ENCODE results near the gene EEF1B2. TPM values are rescaled to one million over a fixed set of nuclear protein-coding genes. Genes with fewer than 3 reads are reported as not detected.
"Not testable (repeated sequence)": the region's sequence is repeated elsewhere in the genome, so short reads cannot be mapped to it uniquely, and the experiment has no call there.

EEF1B2 gene
- total RNA-seq, 3 donors from 2014 or later (not counting 1 experiment from before 2014, with no cell fraction given), result 354 to 404 (median 364) TPM

GRCh38 chr2:206149330-206149729 is 10.4 kb upstream of the EEF1B2 start:
- H3K27ac Mint-ChIP-seq, result no peak overlapping the region
- intact Hi-C loops (cut with micrococcal nuclease), result no loop called here
- H3K9me3 ChIP-seq (ENCODE audit: control insufficient read depth, insufficient read depth, low read length), result no peaks in the 10 kb centered on the region
- ATAC-seq, result no peak
- no peak for DNase-seq
- H3K36me3 ChIP-seq (ENCODE audit: control insufficient read depth, insufficient read depth, low read length), result peaks cover 71% of the 10 kb centered on the region
- no peak for TF ChIP-seq CTCF (IDR thresholded peaks at IDR 0.05)
- no peak overlapping the region for H3K4me3 Mint-ChIP-seq
- no peaks in the 10 kb centered on the region for H3K27me3 ChIP-seq (ENCODE audit: control insufficient read depth, insufficient read depth, low read length)
- H3K4me3 ChIP-seq (ENCODE audit: low read length), result no peak overlapping the region
- H3K4me1 ChIP-seq (ENCODE audit: control insufficient read depth, insufficient read depth, low read length), result no peaks in the 10 kb centered on the region
- peaks cover 37% of the 10 kb centered on the region for H3K36me3 Mint-ChIP-seq
- peaks cover 14% of the 10 kb centered on the region in 2 donors for H3K4me1 Mint-ChIP-seq
- WGBS (ENCODE audit: insufficient coverage), result 86% methylated on average over 1 of the region's 1 CpG
- no peaks in the 10 kb centered on the region for H3K27me3 Mint-ChIP-seq (ENCODE audit: low read depth in 2 of 2)
- no peak overlapping the region for H3K27ac ChIP-seq (ENCODE audit: low read length)
- H3K9me3 Mint-ChIP-seq, result no peaks in the 10 kb centered on the region

DNA sequence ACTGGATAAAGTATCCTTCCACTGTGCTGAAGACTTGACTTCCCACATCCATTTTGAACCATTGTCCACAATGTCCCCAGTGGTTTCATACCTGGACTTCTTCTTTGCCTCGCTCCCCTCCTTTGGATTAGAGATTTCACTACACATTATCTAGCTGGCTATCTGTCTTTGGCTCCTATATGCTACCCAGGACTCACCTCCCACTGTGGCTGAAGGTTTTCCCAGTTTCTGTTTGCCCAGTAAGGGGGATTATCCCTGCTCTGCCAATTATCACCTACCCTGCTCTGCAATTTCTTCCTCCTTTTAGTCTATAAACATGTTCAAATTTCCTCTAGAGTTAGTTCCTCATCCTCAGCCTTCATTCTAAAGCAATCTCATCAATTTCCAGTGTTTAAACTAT is 9.5 kb upstream of the EEF1B2 start:
- intact Hi-C loops (cut with micrococcal nuclease), result no loop called here
- WGBS (ENCODE audit: insufficient coverage), result 94% methylated on average over 1 of the region's 1 CpG
- no peaks in the 10 kb centered on the region for H3K9me3 Mint-ChIP-seq
- H3K4me1 ChIP-seq (ENCODE audit: control insufficient read depth, insufficient read depth, low read length), result no peaks in the 10 kb centered on the region
- no peak overlapping the region for H3K4me3 Mint-ChIP-seq
- ATAC-seq (no peak), DNase-seq (no peak)
- no peak overlapping the region for H3K27ac Mint-ChIP-seq
- TF ChIP-seq CTCF (IDR thresholded peaks at IDR 0.05), result no peak
- peaks cover 64% of the 10 kb centered on the region for H3K36me3 ChIP-seq (ENCODE audit: control insufficient read depth, insufficient read depth, low read length)
- no peak overlapping the region for H3K27ac ChIP-seq (ENCODE audit: low read length)
- no peaks in the 10 kb centered on the region for H3K27me3 ChIP-seq (ENCODE audit: control insufficient read depth, insufficient read depth, low read length)
- peaks cover 14 to 15% of the 10 kb centered on the region in 2 donors for H3K4me1 Mint-ChIP-seq
- H3K27me3 Mint-ChIP-seq (ENCODE audit: low read depth in 2 of 2), result no peaks in the 10 kb centered on the region
- no peaks in the 10 kb centered on the region for H3K9me3 ChIP-seq (ENCODE audit: control insufficient read depth, insufficient read depth, low read length)
- peaks cover 37% of the 10 kb centered on the region for H3K36me3 Mint-ChIP-seq
- H3K4me3 ChIP-seq (ENCODE audit: low read length), result no peak overlapping the region

DNA sequence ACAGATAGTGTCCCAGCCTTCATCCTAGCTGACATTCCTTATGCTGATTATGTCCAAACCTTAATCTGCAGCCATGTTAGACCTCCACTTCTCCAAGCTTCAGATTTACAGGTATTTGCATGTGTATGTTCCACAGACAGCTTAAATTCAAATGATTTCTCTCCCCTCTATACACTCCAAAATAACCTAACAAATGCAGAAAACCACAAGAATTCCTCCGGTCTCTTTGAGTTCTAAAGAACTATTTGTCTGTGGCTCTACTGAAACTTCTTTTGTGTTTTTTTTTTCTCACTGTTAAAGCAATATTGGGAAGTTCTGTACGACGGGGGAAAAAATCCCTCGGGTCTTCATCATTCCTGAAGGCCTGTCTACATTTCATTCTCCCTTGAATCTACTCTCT is 9.1 kb upstream of the EEF1B2 start:
- no peak overlapping the region for H3K4me3 Mint-ChIP-seq
- Histone ChIP-seq H3K4me3 (ENCODE audit: low read length) (no peak overlapping the region), H3K9me3 (ENCODE audit: control insufficient read depth, insufficient read depth, low read length) (no peaks in the 10 kb centered on the region), H3K27ac (ENCODE audit: low read length) (no peak overlapping the region), H3K36me3 (ENCODE audit: control insufficient read depth, insufficient read depth, low read length) (peaks cover 59% of the 10 kb centered on the region), H3K27me3 (ENCODE audit: control insufficient read depth, insufficient read depth, low read length) (no peaks in the 10 kb centered on the region), H3K4me1 (ENCODE audit: control insufficient read depth, insufficient read depth, low read length) (no peaks in the 10 kb centered on the region)
- H3K4me1 Mint-ChIP-seq, result peaks cover 14 to 15% of the 10 kb centered on the region in 2 donors
- DNase-seq (no peak), ATAC-seq (no peak)
- WGBS (ENCODE audit: insufficient coverage), result 96% methylated on average over 4 of the region's 4 CpGs
- TF ChIP-seq CTCF (IDR thresholded peaks at IDR 0.05), result no peak
- no peaks in the 10 kb centered on the region for H3K9me3 Mint-ChIP-seq
- intact Hi-C loops (cut with micrococcal nuclease), result no loop called here
- H3K27me3 Mint-ChIP-seq (ENCODE audit: low read depth in 2 of 2), result no peaks in the 10 kb centered on the region
- H3K27ac Mint-ChIP-seq, result no peak overlapping the region
- H3K36me3 Mint-ChIP-seq, result peaks cover 37% of the 10 kb centered on the region

DNA sequence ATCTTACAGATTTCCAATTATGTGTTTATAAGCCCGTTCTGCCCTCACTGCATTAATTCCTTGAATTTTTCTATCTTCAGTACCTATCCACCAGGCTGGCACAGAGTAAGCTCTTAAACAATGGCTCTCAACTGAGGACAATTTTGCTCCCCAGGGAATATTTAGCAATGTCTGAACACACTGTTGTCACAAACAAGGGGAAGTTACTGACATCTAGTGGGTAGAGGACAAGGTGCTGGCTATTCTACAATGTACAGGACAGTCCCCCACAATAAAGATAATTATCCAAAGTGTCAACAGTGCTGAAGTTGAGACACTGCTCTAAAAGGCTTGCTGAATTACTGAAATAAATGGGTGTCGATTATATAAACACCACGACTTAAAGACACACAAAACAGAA is 5.5 kb upstream of the EEF1B2 start:
- Histone ChIP-seq H3K4me1 (ENCODE audit: control insufficient read depth, insufficient read depth, low read length) (peaks cover 9% of the 10 kb centered on the region), H3K4me3 (ENCODE audit: low read length) (no peak overlapping the region), H3K27ac (ENCODE audit: low read length) (no peak overlapping the region), H3K36me3 (ENCODE audit: control insufficient read depth, insufficient read depth, low read length) (peaks cover 27% of the 10 kb centered on the region), H3K27me3 (ENCODE audit: control insufficient read depth, insufficient read depth, low read length) (no peaks in the 10 kb centered on the region), H3K9me3 (ENCODE audit: control insufficient read depth, insufficient read depth, low read length) (no peaks in the 10 kb centered on the region)
- ATAC-seq (no peak), DNase-seq (no peak)
- intact Hi-C loops (cut with micrococcal nuclease), result no loop called here
- peaks cover 32 to 40% of the 10 kb centered on the region in 2 donors for H3K4me1 Mint-ChIP-seq
- H3K27me3 Mint-ChIP-seq (ENCODE audit: low read depth in 2 of 2), result no peaks in the 10 kb centered on the region
- TF ChIP-seq CTCF (IDR thresholded peaks at IDR 0.05), result no peak
- H3K27ac Mint-ChIP-seq, result peak overlapping the region in 1 of 2 donors; percentile 24
- no peak overlapping the region for H3K4me3 Mint-ChIP-seq
- peaks cover 18% of the 10 kb centered on the region for H3K36me3 Mint-ChIP-seq
- 92% methylated on average over 1 of the region's 3 CpGs for WGBS (ENCODE audit: insufficient coverage)
- H3K9me3 Mint-ChIP-seq, result no peaks in the 10 kb centered on the region

GRCh38 chr2:206157014-206157413 is 2.7 kb upstream of the EEF1B2 start:
- not testable (repeated sequence) for H3K36me3 Mint-ChIP-seq

More at GRCh38 chr2:206157014-206157413, 2.7 kb upstream of the EEF1B2 start:
- H3K9me3 Mint-ChIP-seq; H3K27ac Mint-ChIP-seq; H3K4me3 Mint-ChIP-seq; H3K4me3 ChIP-seq (ENCODE audit: low read length); H3K9me3 ChIP-seq (ENCODE audit: control insufficient read depth, insufficient read depth, low read length); H3K27me3 Mint-ChIP-seq (ENCODE audit: low read depth in 2 of 2); H3K27ac ChIP-seq (ENCODE audit: low read length); ATAC-seq; DNase-seq; H3K27me3 ChIP-seq (ENCODE audit: control insufficient read depth, insufficient read depth, low read length); intact Hi-C loops (cut with micrococcal nuclease): not testable (repeated sequence)
- peaks cover 18% of the 10 kb centered on the region for H3K4me1 ChIP-seq (ENCODE audit: control insufficient read depth, insufficient read depth, low read length)
- WGBS (ENCODE audit: insufficient coverage), result 96% methylated on average over 11 of the region's 11 CpGs
- peaks cover 16% of the 10 kb centered on the region for H3K36me3 ChIP-seq (ENCODE audit: control insufficient read depth, insufficient read depth, low read length)
- H3K4me1 Mint-ChIP-seq, result peaks cover 44 to 47% of the 10 kb centered on the region in 2 donors
